HepG2 (cell line): ENCODE results near the gene OR2F1.

Experiments
- BHLHE40 ChIP-seq: IDR thresholded peaks from 2 replicates; pipeline ENCODE4 v1.6.1; 2011; ENCODE audit warnings: low read length, improper control_type of control experiment
- FOXK2 ChIP-seq: fragments of 450-650 bp; IDR thresholded peaks from 2 replicates; pipeline ENCODE4 v1.6.1; 2016
- MAZ ChIP-seq, 2 experiments: sonication (generic) in 1 of 2; formaldehyde crosslinking in 1 of 2; IDR thresholded peaks; 2 replicates each; pipeline versions ENCODE4 v1.5.0 to v1.6.1; 2012 to 2020; ENCODE audit warnings: low read depth in 2 of 2, mild to moderate bottlenecking in 2 of 2, borderline replicate concordance in 1 of 2, improper control_type of control experiment in 1 of 2, low read length in 1 of 2, missing genetic modification reagents in 1 of 2, moderate library complexity in 1 of 2
- NR3C1 ChIP-seq: sonication (generic); formaldehyde crosslinking; IDR thresholded peaks from 2 replicates; pipeline ENCODE4 v1.4.0; 2020; ENCODE audit warnings: missing genetic modification reagents
- RCOR2 ChIP-seq: IDR thresholded peaks from 2 replicates; pipeline ENCODE4 v1.6.1; 2016; ENCODE audit warnings: missing biosample characterization, missing genetic modification reagents
- ZBTB7A ChIP-seq: sonication (generic); formaldehyde crosslinking; IDR thresholded peaks from 2 replicates; pipeline ENCODE4 v1.8.0; 2022; ENCODE audit warnings: mild to moderate bottlenecking, missing genetic modification reagents
- ZGPAT ChIP-seq: IDR thresholded peaks from 2 replicates; pipeline ENCODE4 v1.6.1; 2016; ENCODE audit warnings: mild to moderate bottlenecking
- TF ChIP-seq, protein P1 (sequence below), 2 experiments: IDR thresholded peaks; 2 replicates each; pipeline ENCODE4 v1.6.1; 2011 to 2012; ENCODE audit warnings: low read length in 2 of 2, borderline replicate concordance in 1 of 2, low read depth in 1 of 2, mild to moderate bottlenecking in 1 of 2, moderate library complexity in 1 of 2
- TF ChIP-seq, protein P2 (sequence below): sonication (generic); formaldehyde crosslinking; IDR thresholded peaks from 2 replicates; pipeline ENCODE4 v1.5.0; 2020; ENCODE audit warnings: mild to moderate bottlenecking, missing genetic modification reagents, moderate library complexity

GRCh38 chr7:143979998-143980397, 25.4 kb downstream of the OR2F1 start:
- TF ChIP-seq RCOR2 (CRISPR knock-in tag) = no peak
- no peak for TF ChIP-seq NR3C1
- TF ChIP-seq ZBTB7A (CRISPR knock-in tag) = no peak
- TF ChIP-seq MAZ (IDR thresholded peaks at IDR 0.05; ENCODE audit: borderline replicate concordance, low read depth, low read length) = no peak
- TF ChIP-seq MAZ (CRISPR knock-in tag; IDR thresholded peaks at IDR 0.05; ENCODE audit: low read depth) = no peak
- TF ChIP-seq, protein P1, sequence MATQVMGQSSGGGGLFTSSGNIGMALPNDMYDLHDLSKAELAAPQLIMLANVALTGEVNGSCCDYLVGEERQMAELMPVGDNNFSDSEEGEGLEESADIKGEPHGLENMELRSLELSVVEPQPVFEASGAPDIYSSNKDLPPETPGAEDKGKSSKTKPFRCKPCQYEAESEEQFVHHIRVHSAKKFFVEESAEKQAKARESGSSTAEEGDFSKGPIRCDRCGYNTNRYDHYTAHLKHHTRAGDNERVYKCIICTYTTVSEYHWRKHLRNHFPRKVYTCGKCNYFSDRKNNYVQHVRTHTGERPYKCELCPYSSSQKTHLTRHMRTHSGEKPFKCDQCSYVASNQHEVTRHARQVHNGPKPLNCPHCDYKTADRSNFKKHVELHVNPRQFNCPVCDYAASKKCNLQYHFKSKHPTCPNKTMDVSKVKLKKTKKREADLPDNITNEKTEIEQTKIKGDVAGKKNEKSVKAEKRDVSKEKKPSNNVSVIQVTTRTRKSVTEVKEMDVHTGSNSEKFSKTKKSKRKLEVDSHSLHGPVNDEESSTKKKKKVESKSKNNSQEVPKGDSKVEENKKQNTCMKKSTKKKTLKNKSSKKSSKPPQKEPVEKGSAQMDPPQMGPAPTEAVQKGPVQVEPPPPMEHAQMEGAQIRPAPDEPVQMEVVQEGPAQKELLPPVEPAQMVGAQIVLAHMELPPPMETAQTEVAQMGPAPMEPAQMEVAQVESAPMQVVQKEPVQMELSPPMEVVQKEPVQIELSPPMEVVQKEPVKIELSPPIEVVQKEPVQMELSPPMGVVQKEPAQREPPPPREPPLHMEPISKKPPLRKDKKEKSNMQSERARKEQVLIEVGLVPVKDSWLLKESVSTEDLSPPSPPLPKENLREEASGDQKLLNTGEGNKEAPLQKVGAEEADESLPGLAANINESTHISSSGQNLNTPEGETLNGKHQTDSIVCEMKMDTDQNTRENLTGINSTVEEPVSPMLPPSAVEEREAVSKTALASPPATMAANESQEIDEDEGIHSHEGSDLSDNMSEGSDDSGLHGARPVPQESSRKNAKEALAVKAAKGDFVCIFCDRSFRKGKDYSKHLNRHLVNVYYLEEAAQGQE (IDR thresholded peaks at IDR 0.05; ENCODE audit: borderline replicate concordance in 1 of 2, low read depth in 1 of 2, low read length in 2 of 2) = no peak
- TF ChIP-seq, protein P2, sequence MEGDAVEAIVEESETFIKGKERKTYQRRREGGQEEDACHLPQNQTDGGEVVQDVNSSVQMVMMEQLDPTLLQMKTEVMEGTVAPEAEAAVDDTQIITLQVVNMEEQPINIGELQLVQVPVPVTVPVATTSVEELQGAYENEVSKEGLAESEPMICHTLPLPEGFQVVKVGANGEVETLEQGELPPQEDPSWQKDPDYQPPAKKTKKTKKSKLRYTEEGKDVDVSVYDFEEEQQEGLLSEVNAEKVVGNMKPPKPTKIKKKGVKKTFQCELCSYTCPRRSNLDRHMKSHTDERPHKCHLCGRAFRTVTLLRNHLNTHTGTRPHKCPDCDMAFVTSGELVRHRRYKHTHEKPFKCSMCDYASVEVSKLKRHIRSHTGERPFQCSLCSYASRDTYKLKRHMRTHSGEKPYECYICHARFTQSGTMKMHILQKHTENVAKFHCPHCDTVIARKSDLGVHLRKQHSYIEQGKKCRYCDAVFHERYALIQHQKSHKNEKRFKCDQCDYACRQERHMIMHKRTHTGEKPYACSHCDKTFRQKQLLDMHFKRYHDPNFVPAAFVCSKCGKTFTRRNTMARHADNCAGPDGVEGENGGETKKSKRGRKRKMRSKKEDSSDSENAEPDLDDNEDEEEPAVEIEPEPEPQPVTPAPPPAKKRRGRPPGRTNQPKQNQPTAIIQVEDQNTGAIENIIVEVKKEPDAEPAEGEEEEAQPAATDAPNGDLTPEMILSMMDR (CRISPR knock-in tag) = no peak
- no peak for TF ChIP-seq BHLHE40
- TF ChIP-seq ZGPAT = no peak
- no peak for TF ChIP-seq FOXK2
